ENCODE results near the gene HDDC3.

The HDDC3 gene

GRCh38 chr15:90907838-90908507 lies 24.4 kb downstream of the HDDC3 start:
- H3K27ac ChIP-seq: no peak overlapping the region
- ChIA-PET POLR2A (ENCODE audit: low non-redundant PET) (interaction anchor here (0.5 kb wide), 1 partner anchor 19 kb away, joined by 4 read pairs; no protein-coding TSS in a partner anchor), CTCF (no interaction called here)
- TF ChIP-seq CTCF (conservative IDR thresholded peaks at IDR 0.05; ENCODE audit: low read depth): no peak
- no peak for DNase-seq (ENCODE audit: low spot score)

GRCh38 chr15:90907051-90907660 lies 25.2 kb downstream of the HDDC3 start:
- no peak for TF ChIP-seq CTCF (conservative IDR thresholded peaks at IDR 0.05; ENCODE audit: low read depth)
- ChIA-PET POLR2A (ENCODE audit: low non-redundant PET) (interaction anchor here (0.5 kb wide), 1 partner anchor 20 kb away, joined by 4 read pairs; no protein-coding TSS in a partner anchor), CTCF (no interaction called here)
- H3K27ac ChIP-seq: no peak overlapping the region
- no peak for DNase-seq (ENCODE audit: low spot score)

- TF ChIP-seq CTCF (conservative IDR thresholded peaks at IDR 0.05; ENCODE audit: low read depth): no peak
- no peak overlapping the region for H3K27ac ChIP-seq
- no peak for DNase-seq (ENCODE audit: low spot score)
- ChIA-PET CTCF (interaction anchor here (0.6 to 1.5 kb wide), 3 partner anchors 20 to 258 kb away, joined by 3 to 8 read pairs (median 8); no protein-coding TSS in a partner anchor), POLR2A (ENCODE audit: low non-redundant PET) (no interaction called here)
These were observed 26.0 kb downstream of the HDDC3 start for GRCh38 chr15:90906181-90906849.

- TF ChIP-seq CTCF (conservative IDR thresholded peaks at IDR 0.05; ENCODE audit: low read depth): no peak
- POLR2A ChIA-PET (ENCODE audit: low non-redundant PET): interaction anchor here (0.7 kb wide), 1 partner anchor 21 kb away, joined by 3 read pairs; no protein-coding TSS in a partner anchor
- DNase-seq (ENCODE audit: low spot score): no peak
- no peak overlapping the region for H3K27ac ChIP-seq
- CTCF ChIA-PET: interaction anchor here (0.6 to 1.5 kb wide), 3 partner anchors 12 to 258 kb away, joined by 3 to 8 read pairs (median 3); no protein-coding TSS in a partner anchor
These were observed 26.8 kb downstream of the HDDC3 start for GRCh38 chr15:90905306-90906180.

- no peak for DNase-seq (ENCODE audit: low spot score)
- CTCF ChIA-PET: interaction anchor here (0.6 to 1.5 kb wide), 3 partner anchors 11 to 257 kb away, joined by 3 to 8 read pairs (median 3); no protein-coding TSS in a partner anchor
- TF ChIP-seq CTCF (conservative IDR thresholded peaks at IDR 0.05; ENCODE audit: low read depth): no peak
- POLR2A ChIA-PET (ENCODE audit: low non-redundant PET): no interaction called here
- H3K27ac ChIP-seq: no peak overlapping the region
These were observed 27.6 kb downstream of the HDDC3 start for GRCh38 chr15:90904746-90905145.
